HUES48 (cell line): ENCODE measurements around the gene RPA3.

Source experiments
- H3K27ac ChIP-seq: one replicate; pipeline ENCODE4 v1.7.0; 2013; ENCODE audit warnings: low read depth, low read length, inconsistent platforms
- H3K27me3 ChIP-seq: 2 replicates; pipeline ENCODE4 v1.6.1; 2013; ENCODE audit warnings: mild to moderate bottlenecking, low read length; ENCODE audit not compliant: control insufficient read depth, insufficient read depth
- H3K36me3 ChIP-seq: 2 replicates; pipeline ENCODE4 v1.6.1; 2013; ENCODE audit warnings: low read length; ENCODE audit not compliant: control insufficient read depth, insufficient read depth
- H3K4me1 ChIP-seq: 2 replicates; pipeline ENCODE4 v1.6.1; 2013; ENCODE audit warnings: mild to moderate bottlenecking, low read length; ENCODE audit not compliant: control insufficient read depth, insufficient read depth
- H3K4me3 ChIP-seq: 2 replicates; pipeline ENCODE4 v1.5.1; 2013; ENCODE audit warnings: mild to moderate bottlenecking, low read depth, low read length
- H3K9ac ChIP-seq: 2 replicates; pipeline ENCODE4 v1.6.1; 2013; ENCODE audit warnings: mild to moderate bottlenecking, low read depth, low read length, moderate library complexity
- H3K9me3 ChIP-seq: 2 replicates; pipeline ENCODE4 v1.6.1; 2013; ENCODE audit warnings: low read length; ENCODE audit not compliant: control insufficient read depth, insufficient read depth

Gene RPA3

GRCh38 chr7:7652798-7653540, 65.4 kb downstream of the RPA3 start:
- no peak overlapping the region for H3K27ac ChIP-seq
- no peaks in the 10 kb centered on the region for H3K9me3 ChIP-seq

GRCh38 chr7:7651479-7651878, 66.9 kb downstream of the RPA3 start:
- Histone ChIP-seq H3K36me3 (no peaks in the 10 kb centered on the region), H3K4me3 (no peak overlapping the region), H3K27ac (no peak overlapping the region), H3K4me1 (no peaks in the 10 kb centered on the region), H3K9me3 (no peaks in the 10 kb centered on the region), H3K9ac (no peak overlapping the region), H3K27me3 (no peaks in the 10 kb centered on the region)

More at GRCh38 chr7:7652798-7653540, 65.4 kb downstream of the RPA3 start:
- Histone ChIP-seq H3K9ac (no peak overlapping the region), H3K4me1 (no peaks in the 10 kb centered on the region), H3K4me3 (no peak overlapping the region), H3K27me3 (no peaks in the 10 kb centered on the region), H3K36me3 (no peaks in the 10 kb centered on the region)

- Histone ChIP-seq H3K27me3 (no peaks in the 10 kb centered on the region), H3K9ac (no peak overlapping the region), H3K9me3 (no peaks in the 10 kb centered on the region), H3K4me1 (no peaks in the 10 kb centered on the region), H3K4me3 (no peak overlapping the region), H3K36me3 (no peaks in the 10 kb centered on the region), H3K27ac (no peak overlapping the region)
Measured at GRCh38 chr7:7650682-7651206, 67.7 kb downstream of the RPA3 start.

GRCh38 chr7:7647495-7648036, 70.8 kb downstream of the RPA3 start:
- Histone ChIP-seq H3K4me3 (no peak overlapping the region), H3K27ac (no peak overlapping the region), H3K9ac (no peak overlapping the region), H3K4me1 (0 out of 2 replicates have a peak, but pooled peaks cover 2% of the 10 kb centered on the region), H3K27me3 (no peaks in the 10 kb centered on the region), H3K9me3 (no peaks in the 10 kb centered on the region), H3K36me3 (no peaks in the 10 kb centered on the region)

GRCh38 chr7:7642081-7642480, 76.3 kb downstream of the RPA3 start:
- Histone ChIP-seq H3K27me3 (no peaks in the 10 kb centered on the region), H3K27ac (no peak overlapping the region), H3K9me3 (no peaks in the 10 kb centered on the region), H3K9ac (no peak overlapping the region), H3K36me3 (peaks cover 10% of the 10 kb centered on the region), H3K4me1 (peaks cover 17% of the 10 kb centered on the region), H3K4me3 (peak overlapping the region; percentile 95)

- Histone ChIP-seq H3K4me3 (peak overlapping the region; percentile 95), H3K4me1 (peaks cover 17% of the 10 kb centered on the region), H3K9me3 (no peaks in the 10 kb centered on the region), H3K36me3 (peaks cover 19% of the 10 kb centered on the region), H3K27me3 (no peaks in the 10 kb centered on the region), H3K9ac (peak overlapping the region; percentile 80), H3K27ac (peak overlapping the region; percentile 88)
Measured at GRCh38 chr7:7641129-7641663, 77.2 kb downstream of the RPA3 start.

- peak within 1 kb of the TSS; percentile 86 for H3K9ac ChIP-seq
- H3K36me3 ChIP-seq = peaks cover 20% of the 10 kb centered on the region
- H3K27me3 ChIP-seq = no peaks in the 10 kb centered on the region
- H3K4me1 ChIP-seq = peaks cover 17% of the 10 kb centered on the region
- H3K9me3 ChIP-seq = no peaks in the 10 kb centered on the region
- H3K4me3 ChIP-seq = peak within 1 kb of the TSS; percentile 95
- H3K27ac ChIP-seq = peak within 1 kb of the TSS; percentile 89
Measured at GRCh38 chr7:7640221-7641128, 77.9 kb downstream of the RPA3 start, which contains the start of gene UMAD1. Gene UMAD1, plus strand, starts transcription at chr7:7640752. Its CDS starts 32,620 bp downstream, at chr7:7673372.

- no peaks in the 10 kb centered on the region for H3K9me3 ChIP-seq
- H3K4me3 ChIP-seq = peak overlapping the region; percentile 95
- H3K9ac ChIP-seq = peak overlapping the region; percentile 86
- H3K27ac ChIP-seq = peak overlapping the region; percentile 89
- peaks cover 17% of the 10 kb centered on the region for H3K4me1 ChIP-seq
- no peaks in the 10 kb centered on the region for H3K27me3 ChIP-seq
- H3K36me3 ChIP-seq = peaks cover 20% of the 10 kb centered on the region
Measured at GRCh38 chr7:7639847-7640220, 78.6 kb downstream of the RPA3 start.

GRCh38 chr7:7639421-7639820, 79.0 kb downstream of the RPA3 start:
- no peaks in the 10 kb centered on the region for H3K27me3 ChIP-seq
- H3K27ac ChIP-seq = peak overlapping the region; percentile 89
- H3K4me3 ChIP-seq = peak overlapping the region; percentile 95
- peak overlapping the region; percentile 86 for H3K9ac ChIP-seq
- H3K9me3 ChIP-seq = no peaks in the 10 kb centered on the region
- peaks cover 17% of the 10 kb centered on the region for H3K4me1 ChIP-seq
- H3K36me3 ChIP-seq = peaks cover 20% of the 10 kb centered on the region

GRCh38 chr7:7630626-7631329, 87.6 kb downstream of the RPA3 start:
- H3K27ac ChIP-seq = no peak overlapping the region
- no peak overlapping the region for H3K4me3 ChIP-seq
- H3K4me1 ChIP-seq = no peaks in the 10 kb centered on the region
- H3K9me3 ChIP-seq = peaks cover 10% of the 10 kb centered on the region; the same call in 1 of the 2 replicates
- H3K36me3 ChIP-seq = no peaks in the 10 kb centered on the region
- H3K27me3 ChIP-seq = no peaks in the 10 kb centered on the region
- H3K9ac ChIP-seq = no peak overlapping the region
